ENCODE data around the gene SLC50A1. TPM values are rescaled to one million over a fixed set of nuclear protein-coding genes. Genes with fewer than 3 reads are reported as not detected.
"Not testable (repeated sequence)": the region's sequence is repeated elsewhere in the genome, so short reads cannot be mapped to it uniquely, and the experiment has no call there.

The SLC50A1 gene
- total RNA-seq, 1 donor from 2014 or later: 56.9 TPM

DNA sequence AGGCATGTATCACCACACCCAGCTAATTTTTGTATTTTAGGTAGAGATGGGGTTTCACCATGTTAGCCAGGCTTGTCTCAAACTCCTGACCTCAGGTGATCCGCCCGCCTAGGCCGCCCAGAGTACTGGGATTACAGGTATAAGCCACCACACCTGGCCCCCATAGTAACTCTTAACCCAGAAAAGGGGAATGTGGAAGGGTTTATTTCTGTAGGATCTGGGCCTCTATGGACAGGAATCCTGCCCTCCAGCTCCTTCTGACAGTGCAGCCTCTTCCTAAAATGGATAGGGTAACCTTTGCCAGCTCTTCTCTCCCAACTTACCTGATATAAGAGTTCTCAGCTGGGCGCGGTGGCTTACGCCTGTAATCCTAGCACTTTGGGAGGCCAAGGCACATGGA, 27.0 kb downstream of the SLC50A1 start:
- H3K9me3 Mint-ChIP-seq; H3K36me3 Mint-ChIP-seq (ENCODE audit: low read depth); H3K4me3 Mint-ChIP-seq (ENCODE audit: low read depth); H3K27me3 Mint-ChIP-seq (ENCODE audit: low read depth); DNase-seq (ENCODE audit: low spot score); H3K27ac Mint-ChIP-seq; intact Hi-C loops (cut with micrococcal nuclease); H3K4me1 Mint-ChIP-seq (ENCODE audit: low read depth): not testable (repeated sequence)

DNA sequence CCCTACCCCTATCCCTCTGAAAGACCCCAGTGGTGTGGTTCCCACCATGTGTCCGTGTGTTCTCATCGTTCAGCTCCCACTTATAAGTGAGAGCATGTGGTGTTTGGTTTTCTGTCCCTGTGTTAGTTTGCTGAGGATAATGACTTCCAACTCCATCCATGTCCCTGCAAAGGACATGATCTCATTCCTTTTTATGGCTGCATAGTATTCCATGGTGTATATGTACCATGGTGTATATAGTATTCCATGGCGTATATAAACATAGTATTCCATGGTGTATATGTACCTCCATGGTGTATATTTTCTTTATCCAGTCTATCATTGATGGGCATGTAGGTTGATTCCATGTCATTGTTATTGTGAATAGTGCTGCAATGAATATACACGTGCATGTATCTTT, 28.1 kb downstream of the SLC50A1 start:
- H3K9me3 Mint-ChIP-seq; H3K27me3 Mint-ChIP-seq (ENCODE audit: low read depth); H3K27ac Mint-ChIP-seq; H3K4me3 Mint-ChIP-seq (ENCODE audit: low read depth); intact Hi-C loops (cut with micrococcal nuclease); DNase-seq (ENCODE audit: low spot score); H3K36me3 Mint-ChIP-seq (ENCODE audit: low read depth): not testable (repeated sequence)
- H3K4me1 Mint-ChIP-seq (ENCODE audit: low read depth): peaks cover 11% of the 10 kb centered on the region

- H3K4me3 Mint-ChIP-seq (ENCODE audit: low read depth); DNase-seq (ENCODE audit: low spot score); intact Hi-C loops (cut with micrococcal nuclease); H3K9me3 Mint-ChIP-seq; H3K27me3 Mint-ChIP-seq (ENCODE audit: low read depth); H3K27ac Mint-ChIP-seq: not testable (repeated sequence)
- Mint-ChIP-seq H3K4me1 (ENCODE audit: low read depth) (peaks cover 11% of the 10 kb centered on the region), H3K36me3 (ENCODE audit: low read depth) (peaks cover 12% of the 10 kb centered on the region)
Observed at GRCh38 chr1:155164625-155165024, 29.0 kb downstream of the SLC50A1 start.

GRCh38 chr1:155166051-155166470, 30.4 kb downstream of the SLC50A1 start:
- Mint-ChIP-seq H3K4me3 (ENCODE audit: low read depth) (no peak overlapping the region), H3K36me3 (ENCODE audit: low read depth) (peaks cover 18% of the 10 kb centered on the region), H3K4me1 (ENCODE audit: low read depth) (peaks cover 14% of the 10 kb centered on the region), H3K9me3 (no peaks in the 10 kb centered on the region), H3K27me3 (ENCODE audit: low read depth) (peaks cover 2% of the 10 kb centered on the region), H3K27ac (no peak overlapping the region)
- intact Hi-C loops (cut with micrococcal nuclease): no loop called here
- DNase-seq (ENCODE audit: low spot score): no peak

- no peak for DNase-seq (ENCODE audit: low spot score)
- Mint-ChIP-seq H3K4me1 (ENCODE audit: low read depth) (peaks cover 14% of the 10 kb centered on the region), H3K27me3 (ENCODE audit: low read depth) (peaks cover 2% of the 10 kb centered on the region), H3K4me3 (ENCODE audit: low read depth) (no peak overlapping the region), H3K27ac (no peak overlapping the region), H3K36me3 (ENCODE audit: low read depth) (peaks cover 21% of the 10 kb centered on the region), H3K9me3 (no peaks in the 10 kb centered on the region)
- intact Hi-C loops (cut with micrococcal nuclease): loop anchor here (1.0 kb wide), 1 partner anchor 71 kb away; no protein-coding TSS in a partner anchor
Observed at GRCh38 chr1:155166471-155167165, 31.0 kb downstream of the SLC50A1 start.

GRCh38 chr1:155167166-155168104, 31.8 kb downstream of the SLC50A1 start:
- Mint-ChIP-seq H3K27me3 (ENCODE audit: low read depth) (no peaks in the 10 kb centered on the region), H3K4me3 (ENCODE audit: low read depth) (peak overlapping the region; percentile 21), H3K36me3 (ENCODE audit: low read depth) (peaks cover 28% of the 10 kb centered on the region), H3K4me1 (ENCODE audit: low read depth) (peaks cover 20% of the 10 kb centered on the region), H3K27ac (no peak overlapping the region), H3K9me3 (no peaks in the 10 kb centered on the region)
- intact Hi-C loops (cut with micrococcal nuclease): loop anchor here (1.0 kb wide), 2 partner anchors 72 to 76 kb away; no protein-coding TSS in a partner anchor
- DNase-seq (ENCODE audit: low spot score): peak; percentile 77

GRCh38 chr1:155168105-155168445, 32.4 kb downstream of the SLC50A1 start:
- H3K27me3 Mint-ChIP-seq (ENCODE audit: low read depth); H3K27ac Mint-ChIP-seq; H3K9me3 Mint-ChIP-seq; DNase-seq (ENCODE audit: low spot score); H3K4me3 Mint-ChIP-seq (ENCODE audit: low read depth): not testable (repeated sequence)
- intact Hi-C loops (cut with micrococcal nuclease): loop anchor here (1.0 kb wide), 1 partner anchor 77 kb away; no protein-coding TSS in a partner anchor
- peaks cover 21% of the 10 kb centered on the region for H3K4me1 Mint-ChIP-seq (ENCODE audit: low read depth)
- H3K36me3 Mint-ChIP-seq (ENCODE audit: low read depth): peaks cover 29% of the 10 kb centered on the region

- Mint-ChIP-seq H3K4me1 (ENCODE audit: low read depth) (peaks cover 25% of the 10 kb centered on the region), H3K36me3 (ENCODE audit: low read depth) (peaks cover 29% of the 10 kb centered on the region), H3K4me3 (ENCODE audit: low read depth) (no peak overlapping the region), H3K27ac (no peak overlapping the region), H3K27me3 (ENCODE audit: low read depth) (no peaks in the 10 kb centered on the region), H3K9me3 (no peaks in the 10 kb centered on the region)
- no peak for DNase-seq (ENCODE audit: low spot score)
- intact Hi-C loops (cut with micrococcal nuclease): loop anchor here (1.0 kb wide), 1 partner anchor 77 kb away; no protein-coding TSS in a partner anchor
Observed at GRCh38 chr1:155168456-155169210, 33.0 kb downstream of the SLC50A1 start.

DNA sequence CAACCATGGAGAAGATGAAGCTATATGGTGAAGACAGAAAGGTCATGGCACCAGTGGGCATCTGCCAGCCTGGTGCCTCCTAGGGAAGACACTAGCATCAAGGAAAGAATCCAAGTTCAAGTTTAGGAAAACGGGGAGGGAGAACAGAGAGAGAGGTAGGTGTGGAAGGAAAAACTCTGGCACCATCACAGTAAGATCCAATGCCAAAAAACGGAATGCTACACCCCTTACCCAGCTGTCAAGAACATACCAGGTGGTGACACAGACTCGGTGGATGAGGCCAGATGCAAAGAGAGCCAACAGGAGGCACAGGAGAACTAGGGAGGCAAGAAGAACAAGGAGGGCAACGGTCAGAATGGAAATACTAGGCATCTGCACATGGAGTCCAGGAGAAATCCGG, 33.9 kb downstream of the SLC50A1 start:
- no peaks in the 10 kb centered on the region for H3K9me3 Mint-ChIP-seq
- no peak overlapping the region for H3K4me3 Mint-ChIP-seq (ENCODE audit: low read depth)
- peaks cover 29% of the 10 kb centered on the region for H3K36me3 Mint-ChIP-seq (ENCODE audit: low read depth)
- H3K4me1 Mint-ChIP-seq (ENCODE audit: low read depth): peaks cover 29% of the 10 kb centered on the region
- H3K27ac Mint-ChIP-seq: no peak overlapping the region
- H3K27me3 Mint-ChIP-seq (ENCODE audit: low read depth): no peaks in the 10 kb centered on the region
- DNase-seq (ENCODE audit: low spot score): peak; percentile 6
- intact Hi-C loops (cut with micrococcal nuclease): no loop called here

GRCh38 chr1:155170101-155170785, 34.6 kb downstream of the SLC50A1 start:
- no peak for DNase-seq (ENCODE audit: low spot score)
- Mint-ChIP-seq H3K36me3 (ENCODE audit: low read depth) (peaks cover 29% of the 10 kb centered on the region), H3K4me3 (ENCODE audit: low read depth) (peak overlapping the region; percentile 54), H3K4me1 (ENCODE audit: low read depth) (peaks cover 35% of the 10 kb centered on the region), H3K27me3 (ENCODE audit: low read depth) (no peaks in the 10 kb centered on the region), H3K27ac (no peak overlapping the region), H3K9me3 (no peaks in the 10 kb centered on the region)
- intact Hi-C loops (cut with micrococcal nuclease): no loop called here

- Mint-ChIP-seq H3K27me3 (ENCODE audit: low read depth) (no peaks in the 10 kb centered on the region), H3K36me3 (ENCODE audit: low read depth) (peaks cover 29% of the 10 kb centered on the region), H3K4me3 (ENCODE audit: low read depth) (no peak overlapping the region), H3K9me3 (no peaks in the 10 kb centered on the region), H3K27ac (no peak overlapping the region), H3K4me1 (ENCODE audit: low read depth) (peaks cover 39% of the 10 kb centered on the region)
- DNase-seq (ENCODE audit: low spot score): peak; percentile 1
- intact Hi-C loops (cut with micrococcal nuclease): no loop called here
Observed at GRCh38 chr1:155170806-155171205, 35.2 kb downstream of the SLC50A1 start.
